Putamen (tissue), 1 donor: Measurements from ENCODE around the gene ASB2.

Experiments used
- DNase-seq: peaks from one replicate; pipeline ENCODE4 v3.0.0-alpha.2; 2016; ENCODE audit warnings: low spot score

ASB2 gene

DNA sequence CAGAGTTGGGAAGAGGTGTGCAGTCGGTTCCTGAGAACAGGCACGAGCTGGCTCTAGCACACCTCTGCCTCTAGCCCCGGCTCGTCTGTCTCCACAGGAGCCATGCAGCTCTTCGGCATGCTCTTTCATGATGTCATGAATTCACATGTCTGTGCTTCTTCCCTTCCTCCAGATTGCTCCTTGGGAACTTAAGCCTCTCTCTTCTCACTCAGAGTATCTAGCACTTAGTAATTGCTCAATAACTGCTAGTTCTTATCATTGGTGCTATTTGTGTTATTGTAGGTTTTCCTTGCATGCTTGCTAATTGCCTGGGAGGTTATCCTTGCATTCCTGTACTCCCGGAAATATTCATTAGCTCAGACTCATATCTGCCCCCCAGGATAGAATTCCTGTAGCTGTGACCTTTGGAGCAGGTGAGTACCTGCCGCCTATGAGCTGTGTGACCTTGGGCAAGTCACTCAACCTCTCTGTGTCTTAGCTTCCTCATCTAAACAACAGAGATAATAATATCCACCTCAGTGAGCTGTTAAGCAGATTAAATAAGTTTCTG lies 29.8 kb downstream of the ASB2 start:
- DNase-seq = no peak

GRCh38 chr14:93946104-93946503 lies 30.3 kb downstream of the ASB2 start:
- DNase-seq = no peak

DNA sequence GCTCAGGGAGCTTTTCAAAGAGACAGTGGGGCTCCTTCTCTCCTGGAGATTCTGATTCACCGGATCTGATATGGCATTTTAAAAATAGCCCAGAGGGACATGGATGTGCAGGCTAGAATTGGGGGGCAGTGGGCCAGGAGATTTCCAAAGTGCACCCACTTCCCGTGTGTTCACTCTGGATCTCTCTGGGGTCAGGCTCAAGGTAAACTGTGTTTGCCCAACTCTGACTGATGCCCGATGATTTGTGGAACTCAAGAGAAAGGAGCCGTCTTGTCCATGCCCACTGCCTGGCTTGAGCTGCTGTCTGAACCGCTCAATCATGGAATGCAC lies 31.3 kb downstream of the ASB2 start:
- DNase-seq = no peak

- DNase-seq = no peak
Measured at GRCh38 chr14:93944348-93945069, 31.9 kb downstream of the ASB2 start.

GRCh38 chr14:93943930-93944329 lies 32.4 kb downstream of the ASB2 start:
- DNase-seq = no peak

GRCh38 chr14:93943052-93943451 lies 33.3 kb downstream of the ASB2 start:
- DNase-seq = no peak

GRCh38 chr14:93941293-93941910 lies 35.0 kb downstream of the ASB2 start:
- no peak for DNase-seq

DNA sequence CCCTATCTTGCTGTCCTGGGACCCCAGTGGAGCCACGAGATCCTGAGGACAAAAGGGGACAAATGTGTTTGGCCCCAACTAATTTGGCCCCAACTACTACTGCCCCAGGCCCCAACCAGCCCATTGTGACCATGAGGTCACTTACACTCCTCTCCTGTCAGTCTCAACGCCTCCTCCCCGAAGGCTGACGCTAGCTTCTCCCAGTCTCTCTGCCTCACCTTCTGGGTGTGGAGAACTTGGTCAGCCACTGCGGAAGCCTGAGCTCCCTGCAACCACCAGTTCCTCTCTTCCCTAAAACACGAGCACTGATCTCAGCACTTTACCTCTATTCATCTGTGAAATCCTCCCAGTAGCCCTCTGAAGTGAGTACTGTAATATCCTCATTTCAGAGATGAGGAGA lies 35.9 kb downstream of the ASB2 start:
- no peak for DNase-seq

- DNase-seq = no peak
Measured at GRCh38 chr14:93939304-93940229, 36.8 kb downstream of the ASB2 start.

DNA sequence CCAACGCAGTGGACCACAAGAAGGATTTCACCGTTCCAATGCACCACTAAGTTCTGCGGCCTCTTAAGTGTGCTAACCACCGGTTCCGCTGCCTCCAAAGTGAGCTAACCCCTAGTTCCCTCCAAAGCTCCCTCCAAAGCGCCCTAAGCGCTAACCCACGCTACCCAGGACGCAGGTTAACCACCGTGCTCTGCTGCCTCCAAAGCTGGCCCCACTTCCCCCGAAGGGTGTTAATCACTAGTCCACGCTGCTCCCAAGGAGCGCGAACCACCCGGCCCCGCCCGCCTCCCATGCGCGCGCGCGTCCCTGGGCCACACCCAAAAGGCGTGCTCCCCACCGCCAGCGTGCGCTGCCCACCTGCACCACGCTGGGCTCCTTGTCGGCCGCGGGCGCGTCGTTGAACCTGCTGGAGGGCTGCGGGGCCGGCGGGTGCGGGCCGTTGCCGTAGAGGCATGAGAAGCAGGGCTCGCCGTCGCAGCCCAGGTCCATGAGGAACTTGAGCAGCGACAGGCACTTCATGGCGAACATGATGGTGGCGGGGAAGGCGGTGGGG lies 37.5 kb downstream of the ASB2 start:
- DNase-seq = no peak

GRCh38 chr14:93937519-93937918 lies 38.9 kb downstream of the ASB2 start:
- no peak for DNase-seq

DNA sequence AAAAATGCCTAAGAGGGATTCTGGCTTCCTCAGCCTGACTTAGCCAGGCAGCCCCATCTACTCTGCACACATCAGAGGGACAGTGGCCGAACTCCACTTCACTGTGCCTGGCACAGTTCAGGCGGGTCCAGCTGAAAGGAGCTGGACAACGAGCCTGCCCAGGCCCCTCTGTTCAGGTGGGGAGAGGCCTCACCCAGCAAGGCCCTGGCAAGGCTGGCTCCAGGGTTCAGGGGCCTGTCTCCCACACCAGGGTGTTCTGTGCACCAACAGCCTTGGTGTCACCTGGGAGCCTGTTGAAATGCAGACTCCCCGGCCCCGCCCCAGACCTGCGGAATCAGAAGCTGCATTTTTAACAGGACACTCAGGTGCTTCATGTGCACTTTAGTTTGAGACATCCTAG lies 39.4 kb downstream of the ASB2 start:
- no peak for DNase-seq

- DNase-seq = no peak
Measured at GRCh38 chr14:93936245-93936644, 40.1 kb downstream of the ASB2 start.

GRCh38 chr14:93935213-93935612 lies 41.2 kb downstream of the ASB2 start:
- no peak for DNase-seq

DNA sequence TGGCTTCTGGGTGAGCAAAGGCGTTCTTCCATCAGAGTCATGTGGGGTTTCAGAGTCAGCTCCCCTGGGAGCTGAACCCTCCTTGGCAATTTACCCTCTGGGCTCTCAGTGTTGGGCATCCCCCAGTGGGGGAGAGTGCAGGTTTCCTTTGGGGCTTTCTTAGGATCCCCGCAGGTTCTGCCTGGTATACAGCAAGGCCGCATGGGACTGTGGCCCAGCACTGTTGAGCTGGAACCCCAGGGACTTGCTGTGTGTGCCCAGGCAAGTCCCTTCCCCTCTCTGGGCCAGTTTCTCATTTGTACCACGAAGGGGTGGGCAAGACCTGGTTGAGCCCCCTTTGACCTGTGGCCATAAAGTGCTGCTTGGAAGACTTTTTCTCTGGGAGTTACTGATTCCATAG lies 43.7 kb downstream of the ASB2 start:
- no peak for DNase-seq

DNA sequence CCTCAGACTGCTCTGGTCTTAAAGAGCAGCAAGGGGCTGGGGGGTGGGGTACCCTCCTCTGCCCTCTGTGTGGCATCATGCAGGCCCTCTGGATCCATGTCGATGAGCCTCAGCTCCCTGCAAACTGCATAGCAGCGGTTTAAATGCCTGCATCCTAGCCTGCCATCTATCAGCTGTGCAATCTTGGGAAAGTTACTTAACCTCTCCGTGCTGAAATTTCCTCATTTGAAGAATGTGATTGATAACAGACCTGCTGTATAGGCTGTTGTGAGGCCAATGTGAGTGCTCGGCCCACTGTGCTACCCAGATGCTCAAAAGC lies 45.4 kb downstream of the ASB2 start:
- no peak for DNase-seq

DNA sequence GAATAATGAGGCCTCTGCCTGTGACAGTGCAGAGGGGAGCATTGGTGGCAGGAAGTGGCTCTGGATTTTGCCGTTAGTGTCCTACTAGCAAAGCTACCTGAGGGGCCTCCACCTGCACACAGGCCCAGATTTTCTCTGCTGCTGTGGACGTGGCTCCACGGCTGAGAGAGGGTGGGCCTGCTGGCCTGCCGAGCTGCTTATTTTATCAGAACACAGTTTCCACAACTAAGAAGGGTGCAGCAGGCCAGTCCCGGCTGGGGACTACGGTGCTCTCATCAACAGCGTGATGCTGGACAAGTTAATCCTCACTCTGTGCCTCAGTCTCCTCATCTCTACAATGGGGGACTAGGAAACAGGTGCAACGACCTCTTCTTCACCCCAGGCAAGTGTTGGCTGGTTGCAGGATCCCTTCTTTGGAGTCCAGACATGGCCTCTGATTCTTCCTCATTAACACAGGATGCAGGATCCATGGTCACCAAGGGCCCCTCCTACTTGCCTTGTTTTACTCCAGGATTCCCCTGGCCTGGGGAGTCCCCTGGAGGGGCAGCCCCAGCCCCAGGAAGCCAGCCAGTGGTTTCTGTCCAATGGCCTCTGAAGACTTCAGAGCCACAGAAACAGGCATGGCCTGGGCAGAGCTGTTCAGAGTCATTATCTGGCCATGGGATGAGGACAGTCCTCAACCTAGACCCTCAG lies 45.9 kb downstream of the ASB2 start:
- DNase-seq = no peak

DNA sequence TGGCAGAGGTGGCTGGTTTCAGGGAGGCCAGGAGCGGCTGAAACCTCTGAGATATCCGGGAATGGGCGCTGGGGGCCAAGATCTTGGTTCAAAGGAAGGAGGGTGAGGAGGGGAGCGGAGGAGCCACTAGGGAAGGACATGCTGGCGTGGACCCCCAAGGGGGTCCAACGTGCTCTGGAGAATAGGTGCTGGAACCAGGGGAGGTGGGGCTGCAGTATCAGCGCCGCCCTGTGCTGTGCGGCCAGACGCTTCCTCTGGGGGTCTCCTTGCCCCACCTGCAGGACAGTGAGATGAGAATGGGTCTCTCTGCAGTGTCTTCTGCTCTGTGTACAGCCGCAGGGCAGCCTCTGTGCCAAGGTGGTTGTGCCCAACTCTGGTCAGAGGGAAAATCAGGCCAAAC lies 46.7 kb downstream of the ASB2 start:
- DNase-seq = no peak

- no peak for DNase-seq
Measured at GRCh38 chr14:93929048-93929535, 47.3 kb downstream of the ASB2 start.

DNA sequence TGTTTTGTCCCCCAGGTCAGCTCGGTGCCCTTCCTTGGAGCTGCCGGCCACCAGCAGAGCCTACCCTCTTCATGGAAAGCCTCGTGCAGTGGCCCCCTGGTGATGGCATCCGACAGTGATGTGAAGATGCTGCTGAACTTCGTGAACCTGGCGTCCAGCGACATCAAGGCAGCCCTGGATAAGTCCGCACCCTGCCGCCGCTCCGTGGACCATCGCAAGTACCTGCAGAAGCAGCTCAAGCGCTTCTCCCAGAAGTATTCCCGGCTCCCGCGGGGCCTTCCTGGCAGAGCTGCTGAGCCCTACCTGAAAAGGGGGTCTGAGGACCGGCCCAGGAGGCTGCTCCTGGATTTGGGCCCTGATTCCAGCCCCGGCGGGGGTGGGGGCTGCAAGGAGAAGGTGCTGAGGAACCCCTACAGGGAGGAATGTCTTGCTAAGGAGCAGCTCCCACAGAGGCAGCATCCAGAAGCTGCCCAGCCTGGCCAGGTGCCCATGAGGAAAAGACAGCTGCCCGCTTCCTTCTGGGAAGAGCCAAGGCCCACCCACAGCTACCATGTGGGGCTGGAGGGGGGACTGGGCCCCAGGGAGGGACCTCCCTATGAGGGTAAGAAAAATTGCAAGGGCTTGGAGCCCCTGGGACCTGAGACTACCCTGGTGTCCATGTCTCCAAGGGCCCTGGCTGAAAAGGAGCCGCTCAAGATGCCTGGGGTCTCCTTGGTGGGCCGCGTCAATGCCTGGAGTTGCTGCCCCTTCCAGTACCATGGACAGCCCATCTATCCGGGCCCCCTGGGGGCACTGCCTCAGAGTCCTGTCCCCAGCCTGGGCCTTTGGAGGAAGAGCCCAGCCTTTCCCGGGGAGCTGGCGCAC lies 48.0 kb downstream of the ASB2 start:
- DNase-seq = no peak

DNA sequence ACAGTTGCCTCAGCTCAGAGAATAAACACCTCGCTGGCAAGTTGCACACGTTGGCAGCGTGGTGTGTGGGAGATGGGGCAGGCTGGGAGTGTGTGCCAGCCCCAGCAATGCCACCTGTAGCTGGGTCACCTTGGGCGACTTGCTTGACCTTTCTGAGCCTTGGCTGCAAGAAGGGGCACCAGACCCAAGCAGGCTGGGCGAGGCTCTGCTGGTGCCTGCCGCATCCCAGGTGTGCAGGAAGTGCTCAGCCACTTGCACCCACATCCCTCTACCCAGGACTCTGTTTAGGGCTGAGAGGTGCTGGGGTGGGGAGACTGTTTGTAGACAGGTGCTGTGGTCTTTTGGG lies 48.6 kb downstream of the ASB2 start:
- no peak for DNase-seq
